Endothelial cell of umbilical vein (primary cell): Measurements from ENCODE around the gene LRRC27. TPM values are rescaled to one million over a fixed set of nuclear protein-coding genes. Genes with fewer than 3 reads are reported as not detected.

Experiments used
- BruUV-seq: library from RNA; stranded (reverse); fragments of 400-500 nt; replicated peaks from 2 replicates; lab custom pipeline; 2021; lab: Mats Ljungman, UMichigan
- CTCF ChIA-PET: fragments of 300-600, 350-600 bp; sonication (Branson Sonifier 250); formaldehyde crosslinking; loops from one replicate; lab custom pipeline; 2021; ENCODE audit warnings: antibody characterized with exemption, inconsistent platforms; lab: Charles Lee
- POLR2A ChIA-PET: fragments of 300-600, 350-600 bp; sonication (Branson Sonifier 250); formaldehyde crosslinking; loops from one replicate; lab custom pipeline; 2021; ENCODE audit warnings: antibody characterized with exemption, inconsistent platforms; lab: Charles Lee
- DNase-seq: peaks from one replicate; pipeline ENCODE4 v3.0.0-alpha.2; 2011; ENCODE audit warnings: low read depth, low spot score
- FAIRE-seq: peaks from 2 replicates; lab custom pipeline; 2011; peaks lifted over from hg19 to GRCh38; lab: Jason Lieb, UNC
- H2AFZ ChIP-seq: 2 replicates; pipeline ENCODE4 v1.6.0; 2012; ENCODE audit warnings: low read depth, low read length, control low read depth, inconsistent platforms
- H3K27ac ChIP-seq: 2 replicates; pipeline ENCODE4 v1.5.1; 2011; ENCODE audit warnings: low read depth, mild to moderate bottlenecking, control low read depth, low read length, moderate library complexity; ENCODE audit not compliant: insufficient read depth
- H3K27me3 ChIP-seq, 2 experiments: 2 replicates each; pipeline versions ENCODE4 v1.6.0 to v1.6.1; 2011; ENCODE audit warnings: low read length in 2 of 2, mixed read lengths in 1 of 2; ENCODE audit not compliant: control insufficient read depth in 2 of 2, insufficient read depth in 2 of 2
- H3K36me3 ChIP-seq, 2 experiments: 2 replicates in 1 of 2; 3 replicates in 1 of 2; pipeline ENCODE4 v1.5.1; 2011; ENCODE audit warnings: low read length in 2 of 2, mild to moderate bottlenecking in 1 of 2, moderate library complexity in 1 of 2; ENCODE audit not compliant: control insufficient read depth in 2 of 2, insufficient read depth in 2 of 2; ENCODE audit errors: extremely low read depth in 1 of 2
- H3K4me1 ChIP-seq: 3 replicates; pipeline ENCODE4 v1.5.1; 2011; ENCODE audit warnings: mild to moderate bottlenecking, low read length; ENCODE audit not compliant: control insufficient read depth, insufficient read depth; ENCODE audit errors: extremely low read depth
- H3K4me2 ChIP-seq: 2 replicates; pipeline ENCODE4 v1.6.1; 2011; ENCODE audit warnings: low read length, control low read depth, mixed read lengths; ENCODE audit not compliant: insufficient read depth
- H3K4me3 ChIP-seq, 3 experiments: fragments of 200-600 bp in 1 of 3; sonication (generic), shearing (Covaris generic) in 1 of 3; replicated peaks in 1 of 3; 2 replicates each; pipeline ENCODE4 v1.5.1; 2011 to 2016; ENCODE audit warnings: control low read depth in 3 of 3, low read length in 3 of 3, mild to moderate bottlenecking in 2 of 3, inconsistent platforms in 1 of 3, low read depth in 1 of 3, moderate library complexity in 1 of 3; ENCODE audit not compliant: insufficient read depth in 1 of 3
- H3K79me2 ChIP-seq: 2 replicates; pipeline ENCODE4 v1.6.0; 2012; ENCODE audit warnings: low read length, inconsistent platforms; ENCODE audit not compliant: control insufficient read depth, insufficient read depth
- H3K9ac ChIP-seq: replicated peaks from 2 replicates; pipeline ENCODE3; 2011; ENCODE audit warnings: low read length, control low read depth; ENCODE audit not compliant: insufficient read depth; ENCODE audit errors: extremely low read depth
- H3K9me1 ChIP-seq: replicated peaks from 3 replicates; pipeline ENCODE4 v1.6.0; 2011; ENCODE audit warnings: mild to moderate bottlenecking, low read length; ENCODE audit not compliant: control insufficient read depth, insufficient read depth; ENCODE audit errors: extremely low read depth
- H3K9me3 ChIP-seq: replicated peaks from 2 replicates; pipeline ENCODE4 v1.5.1; 2012; ENCODE audit warnings: low read length, inconsistent platforms; ENCODE audit not compliant: control insufficient read depth, insufficient read depth
- H4K20me1 ChIP-seq: replicated peaks from 2 replicates; pipeline ENCODE3; 2011; ENCODE audit warnings: mild to moderate bottlenecking, low read length; ENCODE audit not compliant: control insufficient read depth, insufficient read depth; ENCODE audit errors: extremely low read depth
- EZH2 ChIP-seq: IDR thresholded peaks from 2 replicates; pipeline ENCODE4 v1.6.1; 2012; ENCODE audit warnings: borderline replicate concordance, low read depth, mild to moderate bottlenecking, moderate library complexity, low read length, inconsistent platforms; ENCODE audit not compliant: severe bottlenecking
- FOS ChIP-seq: IDR thresholded peaks from 2 replicates; pipeline ENCODE4 v1.6.1; 2011; ENCODE audit warnings: mild to moderate bottlenecking, low read length, moderate library complexity, borderline replicate concordance; ENCODE audit not compliant: insufficient read depth
- GATA2 ChIP-seq: IDR thresholded peaks from 2 replicates; pipeline ENCODE4 v1.7.0; 2011; ENCODE audit warnings: low read depth, mild to moderate bottlenecking, moderate library complexity, mixed read lengths, low read length; ENCODE audit not compliant: insufficient read length, insufficient read depth
- JUN ChIP-seq: IDR thresholded peaks from 2 replicates; pipeline ENCODE4 v1.6.1; 2011; ENCODE audit warnings: borderline replicate concordance, low read depth; ENCODE audit not compliant: insufficient read length, insufficient read depth
- MAX ChIP-seq: IDR thresholded peaks from 2 replicates; pipeline ENCODE4 v1.6.1; 2011; ENCODE audit not compliant: insufficient read depth, insufficient read length
- POLR2AphosphoS5 ChIP-seq: IDR thresholded peaks from 2 replicates; pipeline ENCODE4 v1.6.1; 2012; ENCODE audit warnings: low read depth, mild to moderate bottlenecking, control low read depth, low read length, moderate library complexity; ENCODE audit not compliant: insufficient read depth
- dilution Hi-C: fragments of 300-500 bp; cut with MboI; formaldehyde crosslinking; loops from one replicate; pipeline ENCODE4 v1.15.0; 2019; ENCODE audit warnings: low sequenced_read_pairs; ENCODE audit not compliant: extremely low pct_ligation_motif_present
- intact Hi-C: fragments of 100-400 bp; cut with micrococcal nuclease; formaldehyde crosslinking; loops from one replicate; pipeline ENCODE4 v1.10.0; 2022
- polyA plus RNA-seq, 4 experiments: library from polyadenylated mRNA; depleted of rRNA in 3 of 4; stranded (reverse) in 3 of 4; unstranded in 1 of 4; fragments of >200 nt; gene quantifications; 2 replicates each; pipeline versions ENCODE4 v1.2.1 to v1.2.3, GENCODE V29; 2011 to 2012; ENCODE audit warnings: missing spikeins in 1 of 4
- total RNA-seq: library from RNA; stranded (reverse); gene quantifications from 2 replicates; pipeline ENCODE4 v1.2.3, GENCODE V29; 2021

Gene LRRC27
- total and polyA plus RNA-seq, 2 donors (not counting 3 experiments of a cell fraction or from before 2014, with no cell fraction given) = 8.3 to 13.6 TPM

- TF ChIP-seq FOS (no peak), MAX (no peak), POLR2AphosphoS5 (no peak), GATA2 (no peak), EZH2 (no peak)
- dilution Hi-C loops (no loop called here), intact Hi-C loops (no loop called here)
- Histone ChIP-seq H3K9ac (no peak overlapping the region), H3K27me3 (no peaks in the 10 kb centered on the region), H3K4me2 (no peak overlapping the region), H3K4me3 (no peak overlapping the region), H3K36me3 (peaks cover 0 to 5% of the 10 kb centered on the region in 2 experiments), H3K79me2 (no peaks in the 10 kb centered on the region), H3K9me3 (no peaks in the 10 kb centered on the region), H3K9me1 (no peaks in the 10 kb centered on the region), H2AFZ (no peak overlapping the region), H4K20me1 (no peaks in the 10 kb centered on the region), H3K27ac (no peak overlapping the region), H3K4me1 (no peaks in the 10 kb centered on the region)
- no peak for DNase-seq
- CTCF ChIA-PET = interaction anchor here (0.8 to 2.1 kb wide), 7 partner anchors 9 to 127 kb away, joined by 3 to 15 read pairs (median 4); no protein-coding TSS in a partner anchor
- no TSS peak for BruUV-seq
- POLR2A ChIA-PET = no interaction called here
- FAIRE-seq = no peak
Measured at GRCh38 chr10:132350946-132351345, 19.0 kb downstream of the LRRC27 start.

- no peak overlapping the region for H3K4me3 ChIP-seq
- dilution Hi-C loops (no loop called here), intact Hi-C loops (loop anchor here (1.0 kb wide), 2 partner anchors 21 to 128 kb away; no protein-coding TSS in a partner anchor)
- H4K20me1 ChIP-seq = no peaks in the 10 kb centered on the region
- H3K36me3 ChIP-seq = peaks cover 0 to 5% of the 10 kb centered on the region in 2 experiments
- H3K9me1 ChIP-seq = no peaks in the 10 kb centered on the region
- BruUV-seq = no TSS peak
- ChIA-PET CTCF (interaction anchor here (0.9 to 2.1 kb wide), 6 partner anchors 8 to 127 kb away, joined by 3 to 15 read pairs (median 6); no protein-coding TSS in a partner anchor), POLR2A (no interaction called here)
- no peak for FAIRE-seq
- no peak overlapping the region for H3K4me2 ChIP-seq
- no peaks in the 10 kb centered on the region for H3K79me2 ChIP-seq
- no peak overlapping the region for H3K27ac ChIP-seq
- no peaks in the 10 kb centered on the region for H3K9me3 ChIP-seq
- DNase-seq = no peak
- no peak overlapping the region for H2AFZ ChIP-seq
- no peak overlapping the region for H3K9ac ChIP-seq
- no peak for TF ChIP-seq JUN
- H3K27me3 ChIP-seq = no peaks in the 10 kb centered on the region
- no peaks in the 10 kb centered on the region for H3K4me1 ChIP-seq
Measured at GRCh38 chr10:132351611-132352010, 19.6 kb downstream of the LRRC27 start.
